Measurements from ENCODE around the gene TMEM131L.
A peak's percentile ranks its signal among the peaks of the same experiment; 100 is the strongest.
"Not testable (repeated sequence)": the region's sequence is repeated elsewhere in the genome, so short reads cannot be mapped to it uniquely, and the experiment has no call there.

The TMEM131L gene

GRCh38 chr4:153546280-153546679 is 80.1 kb downstream of the TMEM131L start:
- no peak for DNase-seq (ENCODE audit: low spot score)

- no peak for DNase-seq (ENCODE audit: low spot score)
Observed at GRCh38 chr4:153547520-153547919, 81.4 kb downstream of the TMEM131L start.

- DNase-seq (ENCODE audit: low spot score): not testable (repeated sequence)
Observed at GRCh38 chr4:153548907-153549306, 82.7 kb downstream of the TMEM131L start.

GRCh38 chr4:153549405-153549804 is 83.2 kb downstream of the TMEM131L start:
- DNase-seq (ENCODE audit: low spot score): no peak

- DNase-seq (ENCODE audit: low spot score): no peak
Observed at GRCh38 chr4:153553155-153553818, 87.1 kb downstream of the TMEM131L start.

GRCh38 chr4:153553819-153554170 is 87.6 kb downstream of the TMEM131L start:
- no peak for DNase-seq (ENCODE audit: low spot score)

GRCh38 chr4:153555730-153556434 is 89.7 kb downstream of the TMEM131L start:
- DNase-seq (ENCODE audit: low spot score): no peak

GRCh38 chr4:153556435-153556815 is 90.3 kb downstream of the TMEM131L start:
- no peak for DNase-seq (ENCODE audit: low spot score)

- no peak for DNase-seq (ENCODE audit: low spot score)
Observed at GRCh38 chr4:153560908-153561307, 94.7 kb downstream of the TMEM131L start.

GRCh38 chr4:153564630-153565525 is 98.7 kb downstream of the TMEM131L start:
- no peak for DNase-seq (ENCODE audit: low spot score)

GRCh38 chr4:153566631-153567150 is 100.5 kb downstream of the TMEM131L start:
- DNase-seq (ENCODE audit: low spot score): no peak

- not testable (repeated sequence) for DNase-seq (ENCODE audit: low spot score)
Observed at GRCh38 chr4:153567660-153568059, 101.5 kb downstream of the TMEM131L start.

- DNase-seq (ENCODE audit: low spot score): no peak
Observed at GRCh38 chr4:153570228-153570973, 104.2 kb downstream of the TMEM131L start.

- no peak for DNase-seq (ENCODE audit: low spot score)
Observed at GRCh38 chr4:153571006-153571545, 104.9 kb downstream of the TMEM131L start.

GRCh38 chr4:153572609-153573008 is 106.4 kb downstream of the TMEM131L start:
- no peak for DNase-seq (ENCODE audit: low spot score)

GRCh38 chr4:153573221-153573620 is 107.1 kb downstream of the TMEM131L start:
- no peak for DNase-seq (ENCODE audit: low spot score)

- peak; percentile 78 for DNase-seq (ENCODE audit: low spot score)
Observed at GRCh38 chr4:153573881-153574802, 108.0 kb downstream of the TMEM131L start.

- no peak for DNase-seq (ENCODE audit: low spot score)
Observed at GRCh38 chr4:153576443-153576774, 110.2 kb downstream of the TMEM131L start.

GRCh38 chr4:153577053-153577452 is 110.9 kb downstream of the TMEM131L start:
- DNase-seq (ENCODE audit: low spot score): no peak

GRCh38 chr4:153579410-153579809 is 113.2 kb downstream of the TMEM131L start:
- DNase-seq (ENCODE audit: low spot score): no peak

GRCh38 chr4:153579872-153580271 is 113.7 kb downstream of the TMEM131L start:
- DNase-seq (ENCODE audit: low spot score): no peak

All from CD4-positive, alpha-beta T cell treated with Interleukin-2 at 100 ng/mL for 4 hours (primary cell).